Hematopoietic multipotent progenitor cell treated with erythropoietin and hydrocortisone succinate and interleukin-3 and kit ligand, for 8 days (in vitro differentiated cells): ENCODE data around the gene PSAP.

Experiments used
- DNase-seq: peaks from one replicate; pipeline ENCODE4 v3.0.0-alpha.2; 2015

PSAP gene

DNA sequence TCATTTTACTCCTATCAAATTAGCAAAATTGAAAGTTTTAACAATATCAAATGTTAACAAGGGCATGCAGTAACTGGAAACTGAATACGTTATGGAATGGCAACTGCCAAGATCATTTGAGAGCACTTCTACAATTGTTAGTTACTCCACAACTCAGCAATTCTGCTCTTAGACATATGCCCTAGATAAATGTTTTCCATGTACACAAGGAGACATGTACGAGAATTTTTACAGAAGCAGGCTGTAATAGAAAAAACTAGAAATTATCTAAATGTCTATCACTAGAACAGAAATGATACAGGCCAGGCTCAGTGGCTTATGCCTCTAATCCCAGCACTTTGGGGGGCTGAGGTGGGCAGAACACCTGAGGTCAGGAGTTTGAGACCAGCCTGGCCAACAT lies 7.0 kb downstream of the PSAP start:
- no peak for DNase-seq

DNA sequence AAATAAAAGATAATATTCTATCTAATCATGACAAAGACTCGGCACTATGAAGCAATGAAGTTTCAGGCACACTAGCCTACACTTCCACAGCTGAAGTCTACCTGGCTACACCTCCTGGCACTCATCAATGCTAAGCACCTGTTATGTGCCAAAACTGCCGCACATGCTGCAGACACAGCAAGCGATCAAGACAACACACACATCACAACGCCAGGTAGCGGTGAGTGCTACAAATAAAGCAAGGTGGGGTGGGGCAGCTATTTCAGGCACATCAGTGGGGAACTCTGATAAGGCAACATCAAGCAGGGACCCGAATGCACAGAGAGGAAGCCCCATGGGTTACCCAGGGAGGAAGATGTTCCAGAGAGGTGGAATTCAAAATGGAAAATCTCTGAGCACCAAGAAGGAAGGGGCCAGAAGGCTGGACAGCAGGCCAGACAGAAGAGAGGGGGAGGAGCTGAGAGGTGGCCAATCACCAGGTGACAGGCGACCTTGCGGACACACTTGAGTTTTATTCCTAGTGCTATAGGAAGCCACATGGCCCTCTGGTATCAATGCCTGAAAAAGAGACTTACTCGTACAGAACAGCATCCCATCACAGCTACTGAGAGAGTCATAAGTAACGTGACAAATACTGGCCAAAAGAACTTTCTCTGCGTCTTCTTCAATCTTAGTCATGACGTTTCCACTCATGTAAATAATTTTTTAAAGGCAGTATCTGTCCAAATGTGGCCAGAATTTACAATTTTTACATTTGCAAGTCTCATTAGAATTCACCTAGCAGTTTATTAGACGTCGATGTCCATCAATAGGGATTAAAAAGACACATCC lies 8.0 kb downstream of the PSAP start:
- DNase-seq = no peak

DNA sequence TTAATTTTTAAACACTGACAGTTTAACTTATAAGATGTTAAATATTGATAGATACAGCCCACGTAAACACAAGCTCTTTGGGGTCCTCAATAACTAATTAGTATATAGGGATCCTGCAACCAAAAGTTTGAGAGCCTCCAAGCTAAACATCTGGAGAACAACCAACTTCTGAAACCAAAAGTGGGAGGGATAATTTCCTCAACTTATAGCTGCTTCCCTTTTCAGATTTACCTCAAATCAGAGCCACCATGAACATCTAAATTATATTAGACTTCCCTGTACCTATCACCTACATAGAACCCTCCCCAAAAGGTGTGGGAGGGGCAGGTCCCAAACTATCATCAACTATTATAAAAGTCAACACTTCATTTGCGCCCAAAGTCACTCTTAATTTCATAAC lies 8.6 kb downstream of the PSAP start:
- DNase-seq = no peak

DNA sequence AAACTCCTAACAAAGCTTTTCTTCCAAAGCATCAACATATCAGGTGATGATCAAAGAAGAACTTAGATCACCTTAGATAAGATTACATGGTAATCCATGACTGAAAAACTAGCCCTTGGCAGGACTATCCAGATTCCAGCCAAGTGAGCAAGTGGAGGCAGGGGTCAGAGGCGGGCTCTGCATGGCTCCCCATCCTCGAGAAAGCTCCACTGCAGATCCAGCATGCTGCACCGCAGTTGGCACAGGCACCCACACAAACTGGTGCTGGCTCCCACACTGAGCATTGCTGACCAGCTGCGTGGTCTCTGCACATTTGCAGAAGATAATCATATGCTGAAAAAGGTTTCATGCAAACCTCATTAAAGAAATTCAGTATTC lies 10.1 kb downstream of the PSAP start:
- DNase-seq = no peak

DNA sequence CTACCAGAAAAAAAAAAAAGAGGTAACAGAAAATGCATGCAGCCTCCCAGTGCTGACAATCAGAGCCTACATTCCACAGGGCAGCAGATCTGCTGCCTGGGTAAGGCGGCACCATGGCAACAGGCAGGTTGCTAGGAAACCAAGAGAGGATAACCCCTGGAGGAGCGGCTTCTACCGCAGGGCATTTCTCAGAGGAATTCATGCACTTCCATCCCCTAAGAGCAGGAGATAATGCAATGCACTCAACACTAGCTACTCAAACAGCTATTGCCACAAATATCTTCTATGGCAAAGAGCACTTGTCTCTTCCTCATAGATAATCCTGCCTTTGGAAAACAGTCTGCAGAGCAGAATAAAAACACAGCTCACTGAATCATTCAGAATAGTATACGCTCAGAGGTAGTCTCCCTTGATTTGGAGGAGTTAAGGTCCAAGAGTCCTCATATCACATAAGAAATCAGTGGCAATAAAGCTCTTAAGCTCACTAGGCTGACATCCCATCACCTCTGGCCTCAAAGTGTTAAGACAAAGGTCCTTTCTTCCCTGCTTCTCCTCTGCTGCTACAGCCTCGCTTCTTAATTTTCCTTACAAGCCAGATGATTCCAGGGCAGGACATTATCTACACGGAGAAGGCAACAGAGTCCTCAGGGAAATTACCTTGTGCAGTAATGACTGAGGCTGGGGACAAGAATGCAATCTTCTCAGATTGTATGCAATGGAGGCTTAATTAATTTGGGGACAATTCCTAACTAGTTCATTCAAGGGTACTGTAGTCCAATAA lies 10.7 kb downstream of the PSAP start:
- DNase-seq = peak; percentile 54

DNA sequence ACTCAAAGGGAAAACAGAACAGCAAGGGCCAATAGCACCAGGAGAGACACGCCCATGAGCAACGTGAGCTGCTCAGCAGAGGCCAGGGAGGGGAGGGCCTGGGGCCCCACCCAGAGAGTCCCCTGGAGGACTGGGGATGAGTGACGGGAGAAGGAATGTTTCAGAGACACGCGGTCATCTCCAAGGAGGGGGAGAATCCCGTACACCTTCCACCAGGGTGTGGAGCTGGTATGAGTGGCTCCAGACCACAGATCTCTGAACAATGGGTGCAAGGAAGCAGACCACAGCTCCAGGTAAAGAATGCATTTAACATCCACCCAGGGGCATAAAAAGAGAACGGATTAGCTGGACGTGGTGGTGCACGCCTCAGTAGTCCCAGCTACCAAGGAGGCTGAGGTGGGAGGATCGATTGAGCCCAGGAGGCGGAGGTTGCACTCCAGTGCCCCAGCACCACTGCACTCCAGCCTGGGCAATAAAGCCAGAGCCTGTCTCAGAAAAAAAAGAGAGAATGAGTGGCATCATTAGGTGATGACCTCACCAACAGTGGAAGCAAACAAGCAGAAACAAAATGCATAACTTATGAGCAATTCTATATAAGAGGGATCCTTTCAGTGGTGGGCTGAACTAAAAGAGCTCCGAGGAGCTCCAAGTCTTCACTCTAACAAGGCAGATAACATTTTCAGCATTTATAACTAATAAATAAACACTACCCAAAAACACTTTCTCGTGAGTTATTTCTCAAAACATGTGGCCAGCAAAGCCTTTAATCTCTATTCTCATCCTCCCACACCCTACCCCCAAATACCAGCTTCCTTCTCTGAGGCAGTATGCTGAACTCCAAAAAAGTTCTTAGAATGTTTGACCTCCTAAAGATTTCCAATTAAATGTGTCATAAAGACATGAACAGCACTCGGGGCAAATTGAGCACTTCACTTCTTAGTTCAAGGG lies 12.5 kb downstream of the PSAP start:
- DNase-seq = no peak

DNA sequence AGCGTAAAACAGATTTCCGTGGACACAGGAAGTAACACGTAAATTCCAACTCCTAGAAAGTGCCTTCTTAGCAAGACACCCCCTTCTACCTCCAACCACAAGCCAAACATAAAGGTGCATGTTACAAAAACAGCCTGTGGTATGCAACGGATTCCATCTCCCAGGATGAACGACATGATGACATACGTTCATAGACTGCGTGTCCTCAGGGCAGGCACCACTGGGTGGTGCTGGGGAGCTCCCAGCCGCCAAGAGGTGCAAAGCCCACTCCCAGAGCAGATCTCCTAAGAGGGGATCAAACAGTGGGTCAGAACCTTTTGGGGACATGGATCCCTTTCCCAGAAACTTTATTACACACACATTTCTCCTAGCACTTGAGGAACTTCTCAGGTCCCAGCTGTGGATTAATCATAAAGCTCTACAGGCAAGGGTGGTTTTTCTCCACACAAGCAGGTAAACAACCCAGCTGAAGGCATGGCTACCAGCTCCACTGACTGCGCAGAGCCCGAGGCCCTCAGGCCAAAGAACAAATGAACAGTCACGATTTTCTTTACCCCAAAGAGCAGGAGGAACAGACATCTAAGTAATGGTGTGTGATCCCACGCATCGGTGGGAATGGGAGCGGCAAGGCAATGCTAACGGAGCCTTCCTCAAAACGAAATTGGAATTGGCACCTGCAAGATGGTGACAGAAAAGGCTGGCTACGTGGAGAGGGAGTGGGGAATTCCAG lies 13.8 kb downstream of the PSAP start:
- peak; percentile 36 for DNase-seq

DNA sequence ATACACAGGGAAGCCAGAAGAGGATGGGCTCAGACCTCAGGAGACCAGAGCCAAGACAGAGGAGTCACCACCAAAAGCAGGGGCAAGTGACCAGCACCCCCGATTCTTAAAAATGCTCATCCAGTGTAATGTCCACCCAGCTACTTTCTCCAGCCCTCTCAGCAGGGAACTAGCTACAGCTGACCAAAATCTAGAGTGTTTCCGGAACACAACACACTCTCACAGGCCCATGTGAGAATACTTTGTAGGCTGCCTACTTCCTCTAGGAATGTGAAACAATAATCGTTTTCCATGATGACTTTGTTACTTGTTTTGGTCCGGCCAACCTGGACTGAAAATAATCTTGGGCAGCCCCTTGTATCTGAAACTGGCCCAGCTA lies 14.5 kb downstream of the PSAP start:
- DNase-seq = no peak

DNA sequence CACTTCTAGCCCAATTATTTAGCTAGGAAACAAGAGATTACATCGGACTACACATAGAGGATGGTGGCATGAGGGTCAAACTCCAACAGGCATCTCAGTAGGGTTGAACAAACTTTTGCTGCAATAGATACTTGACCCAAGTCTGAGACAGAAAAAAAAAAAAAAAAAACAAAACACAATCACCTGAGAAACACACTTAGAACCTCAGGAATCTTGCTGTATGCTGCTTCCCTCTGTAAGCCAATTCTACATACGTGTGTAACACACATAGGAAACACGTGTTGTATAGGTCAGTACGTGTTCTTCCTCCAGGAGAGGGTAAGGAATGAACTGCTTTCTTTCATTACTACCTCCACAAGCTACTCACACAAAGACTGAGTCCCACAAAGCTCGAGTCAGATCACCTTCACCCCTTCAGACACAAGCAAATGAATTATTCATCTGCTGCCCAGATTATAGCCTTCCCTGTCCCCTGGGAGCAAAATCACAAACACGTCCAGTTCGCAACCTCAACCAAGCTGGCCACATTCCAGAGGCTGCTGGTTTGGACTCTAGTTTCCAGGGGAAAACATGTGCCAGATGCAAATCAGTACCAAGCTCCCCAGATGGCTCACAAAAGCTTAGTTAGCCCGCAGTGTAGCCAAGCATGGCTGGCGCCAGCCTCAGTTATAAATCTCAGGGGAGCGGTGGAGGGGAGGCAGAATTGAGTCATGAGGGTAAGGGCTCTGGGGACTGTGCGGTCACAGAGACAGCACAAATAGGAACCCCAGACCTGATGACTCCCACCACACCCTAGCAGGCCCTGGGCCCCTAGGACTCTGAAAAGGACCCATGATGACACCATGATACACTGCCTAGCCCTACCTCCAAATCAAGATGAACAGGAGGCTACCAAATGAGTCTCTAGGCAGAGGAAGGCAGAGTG lies 15.1 kb downstream of the PSAP start:
- DNase-seq = no peak

DNA sequence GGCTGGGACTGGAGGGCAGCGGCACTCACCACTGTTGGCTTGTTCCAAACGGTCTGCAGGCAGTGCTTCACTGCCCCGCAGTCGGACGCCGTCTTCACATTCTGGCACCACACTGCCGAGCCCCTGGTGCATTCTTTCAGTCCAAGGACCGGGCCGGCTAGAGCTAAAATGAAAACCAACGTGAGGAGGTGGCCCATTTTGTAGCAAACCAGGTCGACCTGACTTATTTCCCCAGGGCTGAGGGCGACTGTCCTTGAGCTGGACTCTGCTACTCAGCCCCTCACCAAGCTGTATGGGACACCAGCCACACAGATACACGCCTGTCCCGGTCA lies 16.7 kb downstream of the PSAP start:
- DNase-seq = no peak

DNA sequence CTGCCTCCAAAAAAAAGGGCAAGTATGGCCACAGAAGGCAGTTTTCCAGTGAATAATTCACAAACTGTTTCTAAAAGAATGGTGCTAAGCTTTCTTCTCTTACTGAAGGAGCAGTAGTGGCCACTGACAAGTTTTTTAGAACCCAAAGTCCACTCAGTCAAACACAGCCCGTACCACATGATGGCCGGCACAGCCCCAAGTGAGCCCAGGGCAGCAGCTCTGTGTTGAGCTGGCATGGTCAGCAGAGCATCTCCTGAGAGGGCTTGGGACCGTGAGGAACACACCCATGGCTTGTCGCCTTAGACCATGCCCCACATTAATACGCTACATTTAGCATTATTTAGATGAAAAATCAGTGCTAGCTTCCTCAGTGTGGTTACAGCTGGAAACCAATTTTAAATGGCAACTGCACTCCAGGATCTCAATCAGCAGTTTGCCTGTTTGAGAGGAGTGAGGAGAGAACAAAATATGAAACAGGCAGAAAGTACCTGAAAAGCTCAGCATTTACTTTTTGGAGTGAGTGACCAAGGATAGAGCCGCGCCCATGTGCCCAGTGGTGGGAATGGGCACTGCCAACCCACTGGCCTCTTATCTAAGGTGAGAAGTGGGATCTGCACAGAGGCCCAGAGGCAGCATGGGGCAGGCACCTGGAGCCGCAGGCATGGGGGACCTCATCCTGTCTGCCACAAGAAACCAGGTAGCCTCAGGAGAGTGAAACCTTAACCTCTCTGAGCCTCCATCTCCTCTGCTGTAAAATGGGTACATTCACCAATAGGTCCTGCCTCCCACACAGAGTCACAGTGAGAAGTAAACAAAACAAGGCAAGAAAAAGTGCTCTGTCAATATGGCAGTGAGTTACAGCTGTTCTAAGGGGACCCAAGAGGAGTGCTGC lies 17.4 kb downstream of the PSAP start:
- DNase-seq = no peak

DNA sequence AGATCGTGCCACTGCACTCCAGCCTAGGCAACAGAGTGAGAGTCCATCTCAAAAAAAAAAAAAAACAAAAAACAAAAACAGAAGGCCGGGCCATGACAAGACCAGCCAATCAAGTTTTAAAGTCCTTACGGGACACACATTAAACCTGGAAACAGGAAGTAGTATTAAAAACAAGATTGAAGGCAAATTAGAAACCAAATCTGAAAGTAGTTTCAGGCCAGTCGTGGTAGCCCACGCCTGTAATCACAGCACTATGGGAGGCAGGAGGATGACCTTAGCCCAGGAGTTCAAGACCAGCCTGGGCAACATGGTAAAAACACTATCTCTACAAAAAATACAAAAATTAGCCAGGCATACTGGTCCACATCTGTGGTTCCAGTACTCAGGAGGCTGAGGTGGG lies 18.1 kb downstream of the PSAP start:
- no peak for DNase-seq

DNA sequence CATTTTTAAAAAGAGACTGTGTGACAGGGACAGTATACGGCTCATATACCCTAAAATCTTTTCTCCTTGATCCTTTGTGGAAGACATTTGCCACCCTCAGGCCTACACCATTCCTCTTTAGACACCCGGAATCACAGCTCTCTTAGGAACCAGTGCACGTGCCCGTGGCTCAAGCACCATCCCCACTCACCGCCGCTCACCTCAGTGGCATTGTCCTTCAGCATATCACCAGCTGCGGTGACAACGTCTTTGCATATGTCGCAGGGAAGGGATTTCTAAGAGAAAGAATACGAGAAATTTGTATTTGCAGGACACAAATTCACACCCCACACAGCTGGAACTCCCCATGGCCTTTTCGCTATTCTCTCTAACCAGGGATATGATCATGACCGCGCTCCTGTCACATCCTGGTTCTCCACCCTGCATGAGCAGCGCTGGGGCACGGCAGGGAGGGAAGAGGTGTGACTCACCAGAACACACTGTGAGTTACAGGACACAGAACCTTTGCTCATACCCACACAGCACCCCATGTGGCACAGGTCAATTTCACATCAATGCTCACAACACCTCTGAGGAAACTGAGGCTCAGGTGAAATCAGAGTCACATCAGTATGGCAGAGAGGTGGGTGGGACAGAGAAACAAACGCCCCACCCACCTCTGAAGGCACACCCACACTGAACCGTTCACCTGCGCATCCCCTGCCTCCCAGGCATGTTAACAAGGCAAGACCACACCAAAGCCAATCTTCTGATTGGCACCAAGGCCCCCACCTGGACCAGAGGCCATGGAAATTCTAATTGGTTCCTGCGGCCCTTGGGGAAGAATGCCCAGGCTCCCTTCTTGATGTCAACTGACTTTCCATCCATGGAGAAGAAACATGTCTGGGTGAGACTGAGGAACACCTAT lies 19.2 kb downstream of the PSAP start:
- no peak for DNase-seq

DNA sequence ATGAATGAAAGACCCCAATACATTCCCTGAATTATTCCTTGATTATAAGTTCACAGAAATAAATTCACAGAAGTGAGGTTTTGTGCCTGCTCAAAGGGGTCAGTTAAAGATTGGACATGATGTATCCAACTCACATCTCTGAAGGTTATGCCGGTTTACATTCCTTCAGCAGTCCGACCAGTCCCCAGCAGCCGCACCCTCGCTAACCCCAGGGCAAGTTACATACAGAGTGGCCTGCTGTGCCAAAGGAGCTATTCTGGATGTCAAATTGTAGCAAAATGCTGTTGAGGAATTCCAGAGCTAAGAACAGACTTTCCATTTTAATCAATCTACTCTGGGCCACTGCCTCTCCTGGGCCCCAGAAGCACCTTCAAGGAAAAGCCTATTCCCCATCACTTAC lies 20.3 kb downstream of the PSAP start:
- no peak for DNase-seq

DNA sequence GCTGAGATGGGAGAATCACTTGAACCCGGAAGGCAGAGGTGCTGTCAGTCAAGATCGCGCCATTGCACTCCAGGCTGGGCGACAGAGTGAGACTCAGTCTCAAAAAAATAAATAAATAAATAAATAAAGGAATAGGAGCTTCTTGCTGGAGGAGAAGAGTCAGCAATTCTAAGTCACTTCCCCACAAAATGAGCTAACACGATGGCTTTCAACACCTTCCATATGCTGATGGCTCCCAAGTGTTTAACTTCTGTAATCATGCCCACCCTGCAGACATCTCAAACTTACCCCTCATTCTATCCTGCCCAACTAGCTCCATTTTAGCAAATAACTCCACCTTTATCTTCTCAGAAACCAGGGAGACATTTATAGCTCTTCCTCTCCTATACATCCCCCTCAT lies 21.2 kb downstream of the PSAP start:
- DNase-seq = no peak

DNA sequence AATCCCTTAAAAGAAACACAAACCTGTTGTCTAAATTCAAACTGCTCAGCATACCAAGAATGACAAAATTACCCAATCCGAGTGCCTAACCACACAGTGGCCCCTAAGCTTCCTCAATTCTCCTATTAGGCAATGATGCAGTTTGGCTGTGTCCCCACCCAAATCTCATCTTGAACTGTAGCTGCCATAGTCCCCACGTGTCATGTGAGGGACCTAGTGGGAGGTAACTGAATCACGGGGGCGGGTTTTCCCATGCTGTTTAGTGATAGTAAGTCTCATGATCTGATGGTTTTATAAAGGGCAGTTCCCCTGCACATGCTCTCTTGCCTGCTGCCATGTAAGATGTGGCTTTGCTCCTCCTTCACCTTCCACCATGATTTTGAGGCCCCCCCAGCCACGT lies 21.9 kb downstream of the PSAP start:
- DNase-seq = peak; percentile 69

DNA sequence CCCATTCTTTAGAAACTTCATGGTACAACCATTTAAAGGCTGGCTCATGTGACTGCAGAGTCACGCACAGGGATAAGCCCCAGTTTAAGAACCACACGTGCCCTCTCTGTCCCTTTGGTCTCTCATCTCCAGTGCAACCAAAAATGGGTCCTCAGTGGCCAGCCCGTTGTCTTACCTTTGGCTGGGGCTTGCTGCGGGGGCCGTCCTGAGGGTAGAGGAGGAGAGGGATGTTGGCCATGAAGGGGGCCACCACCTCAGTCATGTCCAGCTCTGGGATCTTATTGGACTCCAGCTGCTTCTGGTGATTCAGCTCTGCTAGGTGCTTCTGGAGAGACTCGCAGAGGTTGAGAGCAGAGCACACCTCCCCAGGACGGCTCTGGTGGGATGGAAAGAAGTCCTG lies 22.3 kb downstream of the PSAP start:
- no peak for DNase-seq

DNA sequence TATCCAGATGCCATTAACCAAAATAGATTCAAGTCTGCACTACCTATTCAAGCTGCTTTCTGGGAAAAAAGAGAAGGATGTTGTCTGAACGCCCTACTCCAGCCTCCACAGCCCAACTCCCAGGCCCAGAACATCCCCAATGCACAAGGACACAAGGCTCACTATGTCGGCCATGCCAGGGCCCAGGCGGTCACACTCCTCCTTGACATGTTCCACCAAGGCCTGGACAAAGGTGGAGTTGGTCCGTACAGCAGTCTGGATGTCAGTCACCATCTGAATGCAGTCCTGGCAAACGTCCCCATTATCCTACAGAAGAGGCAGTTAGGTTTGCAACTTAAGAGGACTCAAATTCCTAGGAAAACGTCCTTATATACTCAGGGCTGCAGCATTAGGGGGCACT lies 23.2 kb downstream of the PSAP start:
- no peak for DNase-seq

DNA sequence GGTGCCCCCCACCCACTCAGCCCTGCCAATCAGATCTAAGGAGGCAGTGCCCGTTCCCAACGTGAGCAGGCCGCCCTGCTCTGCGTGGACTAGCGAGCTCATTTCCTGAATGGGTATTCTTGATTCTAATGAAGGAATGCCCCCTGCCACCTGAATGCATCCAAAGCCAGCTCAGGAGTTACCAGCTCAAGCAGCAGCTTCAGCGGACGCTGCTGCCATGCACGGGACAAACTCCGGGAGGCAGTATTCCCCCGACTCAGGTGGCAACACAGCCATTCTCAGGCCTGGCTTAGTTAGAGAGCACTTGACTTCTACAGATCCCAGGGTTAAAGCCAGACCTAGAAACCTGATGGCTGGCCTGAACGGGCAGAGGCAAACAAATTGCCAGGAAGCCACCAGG lies 25.8 kb downstream of the PSAP start:
- DNase-seq = no peak

DNA sequence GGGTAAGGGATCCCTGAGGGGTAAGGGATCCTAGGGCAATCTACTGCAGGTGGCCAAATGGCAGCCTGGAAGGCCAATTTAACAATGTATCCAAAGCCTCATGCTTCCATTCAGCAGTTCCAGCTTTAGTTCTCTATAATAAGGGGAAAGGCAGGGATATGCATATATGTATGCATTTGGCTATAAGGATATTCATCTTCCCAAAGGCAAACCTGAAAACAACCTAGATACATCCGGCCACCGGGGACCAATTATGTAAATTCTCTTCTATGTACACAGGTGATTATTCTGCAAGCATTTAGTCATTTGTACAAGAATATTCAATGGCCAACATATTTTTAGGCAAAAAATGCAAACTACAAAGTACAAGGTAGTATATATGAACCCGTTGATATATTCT lies 26.7 kb downstream of the PSAP start:
- no peak for DNase-seq
